Measurements from ENCODE around the gene SCN10A.

GRCh38 chr3:38853011-38853410, 37.0 kb upstream of the SCN10A start:
- TF ChIP-seq POLR2AphosphoS5 (IDR thresholded peaks at IDR 0.05; ENCODE audit: borderline replicate concordance, low read depth, low read length) (no peak), EZH2 (IDR thresholded peaks at IDR 0.05) (no peak)

Data from SK-N-MC (cell line).